NCI-H748 (cell line): Measurements from ENCODE around the gene NAP1L4.

ENCODE experiments used
- DNase-seq: peaks from one replicate; lab custom pipeline; 2025; ENCODE audit not compliant: unreplicated experiment; lab: John Stamatoyannopoulos, UW

The NAP1L4 gene

DNA sequence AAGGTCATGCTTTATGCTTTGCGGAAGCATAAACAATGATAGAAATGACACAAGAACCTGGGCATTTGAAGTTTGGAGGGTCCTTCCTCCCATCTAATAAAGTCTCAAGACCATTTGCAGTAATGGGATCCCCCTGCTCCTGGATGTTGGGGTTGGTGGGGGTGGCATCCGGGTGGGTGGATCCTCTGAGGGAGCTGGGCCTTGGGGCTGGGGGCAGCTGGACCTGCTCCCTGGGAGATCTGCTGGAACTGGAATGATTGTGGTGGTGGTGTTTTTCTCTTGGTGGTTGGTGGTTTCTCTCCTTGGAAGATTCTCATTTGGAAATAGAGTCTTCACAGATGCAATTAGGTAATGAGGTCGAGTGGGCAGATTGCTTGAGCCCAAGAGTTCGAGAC is 2.2 kb upstream of the NAP1L4 start:
- DNase-seq = no peak

DNA sequence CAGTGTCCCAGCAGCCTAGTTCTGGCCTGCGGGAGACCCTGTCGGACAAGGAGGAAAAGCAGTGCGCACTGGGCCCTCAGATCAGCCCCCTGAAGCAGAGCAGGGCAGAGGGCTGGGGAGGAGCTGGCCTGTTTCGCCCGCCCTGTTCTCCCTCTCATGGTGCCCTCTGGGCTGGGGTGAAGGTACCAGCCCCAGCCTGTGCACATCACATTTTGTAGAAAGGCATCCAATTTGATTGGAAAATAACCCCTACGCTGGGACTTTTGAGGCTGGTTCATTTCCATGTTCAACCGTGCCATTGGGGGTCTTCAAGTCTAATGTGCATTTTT is 832 bp upstream of the NAP1L4 start:
- DNase-seq = no peak

DNA sequence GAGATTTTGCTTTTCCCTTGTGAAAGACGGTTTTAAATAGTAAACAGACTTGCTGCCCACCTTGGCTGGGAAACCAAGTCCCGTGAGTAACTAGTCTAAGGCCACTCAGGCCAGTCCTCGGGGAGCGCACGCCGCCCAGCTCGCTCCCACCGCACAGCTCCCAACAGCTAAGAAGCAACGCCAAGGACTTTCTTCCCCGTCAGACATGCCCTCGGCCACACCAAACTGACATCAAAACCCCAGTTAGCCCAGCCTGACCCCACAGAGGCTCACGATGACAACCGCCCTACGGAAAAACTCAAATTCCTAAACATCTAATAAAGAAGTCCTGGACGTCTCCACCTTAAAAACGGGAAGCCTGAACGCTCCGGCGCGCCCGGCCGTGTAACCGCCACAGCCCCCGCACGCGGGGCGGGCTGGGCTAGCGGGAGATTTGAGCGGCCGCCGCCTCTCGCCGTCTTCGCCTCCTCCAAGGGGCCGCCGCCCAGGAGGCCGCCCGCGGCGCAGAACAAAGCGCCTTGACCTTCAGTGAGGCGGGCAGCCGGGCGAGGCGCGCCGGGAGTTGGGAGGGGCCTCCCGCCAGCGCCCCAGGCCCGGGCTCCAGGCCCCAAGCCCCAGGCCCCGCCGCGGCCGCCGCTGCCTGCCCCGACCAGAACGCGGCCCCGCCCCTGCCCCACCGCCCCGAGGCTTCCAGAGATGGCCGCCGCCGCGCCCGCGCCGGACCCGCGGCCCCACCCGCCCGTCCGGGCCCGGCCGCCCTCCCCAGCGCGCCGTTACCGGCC is 486 bp downstream of the NAP1L4 start:
- peak; percentile 77 for DNase-seq

DNA sequence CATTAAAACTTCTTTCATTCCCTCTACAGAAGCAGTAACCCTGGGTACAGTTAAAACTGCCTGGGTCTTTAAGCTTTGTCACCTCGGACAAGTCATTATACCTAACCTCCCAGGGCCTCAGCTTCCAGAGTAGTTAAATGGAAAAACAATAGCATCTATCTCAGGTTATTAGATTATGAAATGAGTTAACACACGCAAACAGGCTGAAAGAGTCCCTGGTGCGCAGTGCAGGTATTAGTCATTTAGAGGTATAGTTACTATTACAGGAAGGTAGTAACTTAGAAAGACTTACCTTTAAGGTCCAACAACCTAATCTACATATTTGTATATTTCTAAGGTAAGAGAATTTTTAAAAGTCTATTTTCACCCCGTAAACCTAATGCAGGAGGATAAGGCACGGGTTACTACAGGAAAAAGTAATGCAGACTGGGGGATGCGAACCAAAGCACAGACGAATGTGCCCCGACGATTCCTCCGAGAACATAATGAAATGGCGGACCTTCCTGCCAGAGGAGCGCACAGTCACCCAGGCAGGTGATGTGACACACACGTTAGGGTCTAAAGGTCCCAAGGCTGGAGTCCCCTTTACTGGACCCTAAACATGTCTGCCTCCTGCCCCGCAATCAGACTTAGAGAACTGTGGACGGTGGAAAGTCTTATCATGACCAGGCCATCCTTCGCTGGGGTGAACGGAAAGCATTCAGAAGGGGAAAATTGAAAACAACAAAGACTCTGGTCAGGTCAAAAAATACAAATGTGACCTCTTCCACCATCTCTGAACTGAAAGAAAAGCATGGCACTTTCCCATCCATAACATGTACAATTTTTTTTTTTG is 1.3 kb downstream of the NAP1L4 start:
- peak; percentile 27 for DNase-seq

DNA sequence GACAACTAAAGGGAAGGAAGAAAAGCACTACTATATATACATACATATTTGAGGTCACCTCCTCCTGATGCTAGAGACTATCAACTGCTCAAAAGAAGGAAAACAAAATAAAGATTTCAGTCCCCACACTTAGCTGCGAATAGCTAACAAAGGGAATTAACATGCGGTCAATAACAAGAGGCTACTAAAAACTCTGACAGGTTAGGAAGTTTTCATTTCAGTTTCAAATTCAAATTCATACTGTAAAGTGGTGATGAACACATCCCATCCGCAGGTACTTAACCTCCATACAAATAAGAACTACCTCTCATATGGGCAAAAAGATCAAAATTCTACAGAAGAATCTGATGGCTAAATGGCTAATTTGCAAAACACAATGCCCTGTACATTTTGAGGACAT is 2.6 kb downstream of the NAP1L4 start:
- DNase-seq = no peak

DNA sequence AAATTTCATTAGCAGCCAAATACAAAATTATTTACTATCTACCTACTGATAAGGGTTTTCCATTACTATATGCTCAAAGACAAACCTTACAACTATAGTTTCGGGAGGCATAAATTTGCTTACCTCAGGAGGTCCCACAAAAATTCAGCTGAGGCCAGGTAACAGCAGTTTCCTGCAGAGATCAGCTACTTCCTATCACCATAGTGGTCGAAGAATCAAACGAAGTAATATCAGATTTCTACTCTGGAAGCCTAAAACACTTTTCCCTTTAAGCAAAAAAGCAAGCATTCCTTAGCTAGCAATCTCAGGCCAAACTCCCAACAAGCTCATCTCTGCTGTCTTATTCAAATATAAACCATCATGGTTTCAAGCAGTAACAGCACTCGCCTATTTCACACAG is 3.1 kb downstream of the NAP1L4 start:
- no peak for DNase-seq

DNA sequence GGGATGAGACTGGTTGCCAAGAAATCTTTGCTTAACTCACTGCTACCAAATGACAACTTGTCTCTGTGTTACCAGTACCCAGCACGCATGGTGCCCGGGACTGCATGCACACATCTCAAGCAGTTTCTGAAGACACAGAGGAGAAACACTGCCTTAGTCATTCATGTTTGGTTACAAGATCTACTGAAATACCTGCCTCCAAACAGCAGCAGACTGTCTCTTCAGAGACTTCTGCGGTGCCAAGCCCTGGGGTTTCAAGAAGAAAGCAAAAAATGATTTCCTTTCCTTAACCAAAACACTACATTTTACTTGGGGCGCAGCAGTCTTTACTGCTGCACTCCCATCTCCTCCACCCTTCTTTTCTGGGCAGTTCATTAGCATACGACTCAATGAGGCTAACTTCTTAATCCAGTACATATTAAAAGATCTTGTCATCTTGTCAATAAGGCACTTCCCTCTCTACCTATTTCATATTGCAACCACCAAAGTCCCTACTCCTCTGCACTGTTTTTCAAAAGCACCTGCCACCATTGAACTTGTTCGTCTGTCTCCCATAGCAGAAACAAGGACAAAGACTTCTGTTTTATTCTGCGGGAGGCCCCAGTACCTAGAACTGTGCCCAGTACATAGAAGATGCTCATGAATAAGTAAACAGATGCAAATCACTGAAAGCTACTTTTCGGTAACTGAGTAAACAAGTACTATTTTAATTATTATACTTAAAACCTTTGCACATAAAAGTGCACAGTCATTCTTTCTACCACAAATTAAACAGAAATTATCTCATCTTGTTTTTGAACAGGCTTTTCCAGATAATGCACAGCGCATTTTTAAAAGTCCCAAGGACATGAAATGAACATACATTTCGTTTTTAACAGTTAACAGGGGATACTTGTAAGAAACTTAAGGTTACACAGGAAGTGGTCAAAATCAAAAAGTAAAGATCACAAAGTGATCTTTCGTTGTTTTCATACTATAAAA is 4.0 kb downstream of the NAP1L4 start:
- no peak for DNase-seq

DNA sequence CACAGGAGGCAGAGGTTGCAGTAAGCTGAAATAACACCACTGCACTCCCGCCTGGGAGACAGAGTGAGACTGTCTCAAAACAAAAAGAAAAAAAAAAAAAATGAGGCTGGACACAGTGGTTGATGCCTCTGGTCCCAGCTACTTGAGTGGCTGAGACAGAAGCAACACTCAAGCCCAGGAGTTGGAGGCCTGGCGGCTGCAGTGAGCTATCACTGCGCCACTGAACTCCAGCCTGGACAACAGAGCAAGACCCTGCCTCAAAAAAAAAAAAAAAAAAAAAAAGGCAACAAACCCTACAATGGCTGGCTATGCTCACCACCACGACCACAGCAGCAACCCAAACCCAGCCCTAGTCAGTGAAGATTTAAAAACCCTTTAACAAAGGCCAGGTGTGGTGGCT is 8.2 kb downstream of the NAP1L4 start:
- DNase-seq = no peak

DNA sequence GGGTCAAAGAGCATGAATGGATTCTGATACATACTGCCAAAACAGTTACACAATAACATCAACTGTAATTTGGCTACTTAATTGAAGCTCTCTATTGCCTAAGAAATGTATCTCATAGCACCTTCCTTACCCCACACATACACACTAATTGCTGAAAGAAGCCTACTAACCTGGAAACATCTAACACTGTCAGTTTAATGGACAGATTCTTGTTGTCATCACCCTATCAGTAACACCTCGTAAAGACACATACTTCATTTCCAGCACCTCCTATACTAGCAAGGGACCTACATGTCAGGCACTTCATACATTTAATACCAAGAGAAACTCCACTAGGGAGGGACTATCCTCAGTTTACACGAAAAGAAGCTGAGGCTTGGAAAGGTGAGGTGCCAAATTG is 9.9 kb downstream of the NAP1L4 start:
- DNase-seq = no peak

DNA sequence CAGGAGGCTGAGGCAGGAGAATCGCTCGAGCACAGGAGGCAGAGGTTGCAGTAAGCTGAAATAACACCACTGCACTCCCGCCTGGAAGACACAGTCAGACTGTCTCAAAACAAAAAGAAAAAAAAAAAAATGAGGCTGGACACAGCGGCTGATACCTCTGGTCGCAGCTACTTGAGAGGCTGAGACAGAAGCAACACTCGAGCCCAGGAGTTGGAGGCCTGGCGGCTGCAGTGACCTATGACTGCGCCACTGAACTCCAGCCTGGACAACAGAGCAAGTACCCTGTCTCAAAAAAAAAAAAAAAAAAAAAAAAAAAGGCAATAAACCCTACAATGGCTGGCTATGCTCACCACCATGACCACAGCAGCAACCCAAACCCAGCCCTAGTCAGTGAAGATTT is 11.0 kb downstream of the NAP1L4 start:
- DNase-seq = no peak

DNA sequence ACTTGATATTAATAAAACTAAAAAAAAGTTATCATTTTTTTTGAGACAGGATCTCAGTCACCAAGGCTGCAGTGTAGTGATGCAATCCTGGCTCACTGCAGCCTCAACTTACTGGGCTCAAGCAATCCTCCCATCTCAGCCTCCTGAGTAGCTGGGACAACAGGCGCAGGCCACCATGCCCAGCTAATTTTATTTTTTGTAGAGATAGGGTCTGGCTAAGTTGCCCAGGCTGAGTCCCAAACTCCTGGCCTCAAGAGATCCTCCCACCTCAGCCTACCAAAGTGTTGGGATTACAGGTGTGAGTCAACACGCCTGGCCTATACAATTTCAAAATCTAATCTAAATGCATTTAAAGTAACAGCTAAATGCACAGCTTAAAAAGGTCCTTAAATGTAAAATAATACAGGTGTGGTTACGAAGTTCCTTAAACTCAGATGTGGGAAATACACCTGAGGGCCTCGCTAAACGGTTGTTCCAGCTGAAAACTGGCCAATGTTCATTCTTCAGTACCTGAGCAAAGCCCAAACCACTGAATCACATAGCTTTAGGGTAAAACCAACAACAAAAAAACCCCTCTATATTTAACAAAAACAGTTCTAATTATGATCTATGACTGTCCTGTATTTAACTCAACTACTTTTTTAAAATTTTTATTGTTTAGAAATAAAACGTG is 11.8 kb downstream of the NAP1L4 start:
- no peak for DNase-seq

DNA sequence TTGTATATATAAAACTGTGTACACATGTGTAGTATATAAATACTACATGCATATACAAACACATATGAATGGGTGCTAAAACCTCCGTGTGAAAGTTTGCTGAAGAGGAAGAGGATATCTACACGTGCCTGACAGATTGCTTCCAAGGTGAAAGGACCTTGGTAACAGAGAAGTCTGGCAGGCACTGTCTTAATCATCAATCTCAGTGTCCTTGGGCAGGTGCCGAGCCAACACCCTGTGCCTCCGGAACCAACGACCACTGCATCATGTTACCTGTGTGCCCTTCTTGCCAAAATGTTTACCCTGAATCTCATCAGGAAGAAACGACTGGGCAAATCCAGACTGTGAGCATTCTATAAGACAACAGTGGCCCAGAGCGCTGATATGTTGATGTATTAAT is 15.0 kb downstream of the NAP1L4 start:
- no peak for DNase-seq

DNA sequence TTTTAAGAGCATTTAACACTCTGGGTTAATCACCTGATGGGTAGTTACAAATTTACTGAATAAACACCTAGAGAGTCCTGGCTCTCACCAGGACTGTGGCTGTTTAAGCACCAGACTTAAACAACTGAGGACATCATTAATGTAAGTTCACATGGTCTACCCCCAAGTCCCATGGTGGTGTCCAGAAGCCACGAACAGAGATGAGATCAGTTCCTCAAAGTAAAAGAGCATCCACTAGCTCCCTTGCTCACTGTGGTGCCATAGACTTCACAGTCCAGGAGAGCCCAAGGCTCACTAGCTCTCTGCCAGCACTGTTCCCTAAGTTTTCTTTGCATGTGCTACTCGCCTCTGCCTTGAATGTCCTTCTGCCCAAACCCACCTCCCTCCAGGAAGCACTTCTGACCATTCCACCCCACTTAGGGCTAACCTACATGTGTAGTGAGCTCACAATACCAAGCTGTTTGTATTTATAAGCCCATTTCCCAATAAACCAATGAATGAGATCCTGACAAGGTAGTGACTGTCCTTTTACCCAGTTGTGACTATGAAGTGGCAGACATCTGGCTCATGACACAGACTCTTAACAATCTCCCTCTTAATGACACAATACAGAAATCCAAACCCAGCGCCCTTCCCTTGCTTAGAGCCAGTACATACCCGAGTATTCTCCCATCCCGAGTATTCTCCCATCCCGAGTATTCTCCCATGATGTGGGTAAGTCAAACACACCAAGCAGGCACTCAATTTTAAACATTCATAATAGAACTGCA is 15.7 kb downstream of the NAP1L4 start:
- DNase-seq = no peak

DNA sequence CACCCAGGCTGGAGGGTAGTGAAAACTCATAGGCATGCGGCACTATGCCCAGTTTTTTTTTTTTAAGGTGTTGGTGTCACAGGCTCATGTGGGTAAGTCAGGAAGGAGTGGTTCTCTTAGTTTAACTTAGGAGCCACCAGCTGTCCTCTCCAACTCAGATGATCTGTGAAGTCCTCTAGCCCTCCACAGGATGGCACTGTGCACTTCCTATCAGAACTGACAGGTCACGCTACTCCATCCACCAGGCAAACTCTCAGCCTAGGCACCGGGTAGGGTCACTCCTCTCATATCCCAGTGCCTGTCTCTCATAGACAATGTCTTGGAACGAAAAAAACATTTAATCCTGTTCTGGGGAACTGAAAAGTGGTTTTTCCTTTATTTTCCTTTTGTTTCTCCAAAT is 16.5 kb downstream of the NAP1L4 start:
- peak; percentile 3 for DNase-seq

DNA sequence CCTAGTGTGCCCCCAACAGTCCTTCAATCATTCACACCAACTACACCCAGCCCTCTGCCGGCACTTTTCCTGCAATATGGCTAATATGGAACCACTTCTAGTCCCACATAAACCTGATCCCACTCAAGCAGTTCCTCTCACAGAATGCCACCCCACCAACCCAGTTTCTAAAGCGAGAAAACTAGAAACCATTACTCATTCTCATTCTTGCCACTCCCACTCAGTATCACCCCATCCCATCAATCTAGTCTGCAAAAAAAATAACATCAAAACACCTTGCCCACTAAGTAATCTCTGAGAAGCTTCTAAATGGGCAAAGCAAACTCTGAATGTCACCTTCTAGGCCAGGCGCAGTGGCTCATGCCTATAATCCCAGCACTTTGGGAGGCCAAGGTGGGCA is 17.9 kb downstream of the NAP1L4 start:
- DNase-seq = no peak

DNA sequence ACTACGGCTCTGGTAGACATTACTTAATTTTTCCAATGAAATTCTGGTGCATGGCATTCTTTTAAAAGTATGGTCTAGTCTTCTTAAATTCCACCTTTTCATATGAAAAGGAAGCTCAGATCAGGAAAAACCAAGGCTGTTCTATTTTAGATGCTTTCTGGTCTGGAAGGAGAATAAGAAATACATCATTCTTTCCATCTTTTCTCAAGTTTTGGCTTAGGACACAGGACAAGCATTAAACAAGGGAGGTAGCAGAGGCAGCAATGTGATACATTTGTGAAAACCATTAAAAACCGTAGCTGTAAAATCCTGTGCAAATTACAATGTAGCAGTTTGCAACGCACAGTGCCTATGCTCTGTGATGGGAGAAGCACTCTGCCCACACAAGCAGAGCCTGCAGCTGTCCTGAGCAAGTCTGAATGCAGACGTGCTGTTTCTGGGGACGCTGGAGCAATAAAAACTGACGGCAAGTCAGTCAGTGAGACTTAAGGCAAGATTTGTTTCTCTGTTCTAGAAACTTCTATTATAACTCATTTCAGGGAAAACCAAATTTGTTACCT is 23.7 kb downstream of the NAP1L4 start:
- no peak for DNase-seq

DNA sequence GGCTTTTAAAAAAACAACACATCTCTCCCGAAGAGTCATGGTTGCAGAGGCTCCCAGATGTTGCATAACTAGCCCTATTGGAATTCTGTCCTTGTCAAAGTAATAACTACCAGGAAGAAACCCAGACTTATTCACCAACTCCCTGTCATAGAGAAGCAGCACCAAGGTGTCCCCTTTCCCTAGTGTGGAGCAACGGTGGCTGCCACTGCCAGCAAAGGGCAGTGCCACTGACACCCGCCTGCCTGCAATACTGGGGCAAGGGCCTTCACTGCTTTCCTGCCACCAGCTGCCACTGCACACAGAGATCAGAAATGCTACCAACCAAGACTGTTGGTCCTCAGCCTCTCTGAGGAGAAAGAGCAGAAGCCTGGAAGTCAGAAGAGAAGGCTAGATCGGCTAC is 27.3 kb downstream of the NAP1L4 start:
- DNase-seq = no peak

DNA sequence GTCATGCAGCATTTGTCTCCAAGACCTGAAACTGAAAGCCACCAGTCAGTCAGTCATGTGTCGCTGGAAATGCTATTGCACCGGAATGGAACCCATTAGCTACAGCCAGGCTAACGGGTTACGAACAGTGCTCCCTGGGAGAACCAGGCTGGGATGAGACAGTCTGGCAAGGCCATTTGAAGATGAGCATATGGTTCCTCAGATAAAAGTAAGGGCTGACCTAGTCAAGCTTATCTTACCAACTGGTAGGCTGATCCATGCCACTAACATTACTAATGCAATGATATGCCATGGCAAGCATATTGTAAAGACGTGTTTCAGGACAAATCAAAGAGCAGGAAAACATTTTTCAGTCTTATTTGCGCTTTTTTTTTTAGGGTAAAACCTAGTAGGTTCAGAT is 28.4 kb downstream of the NAP1L4 start:
- DNase-seq = no peak

DNA sequence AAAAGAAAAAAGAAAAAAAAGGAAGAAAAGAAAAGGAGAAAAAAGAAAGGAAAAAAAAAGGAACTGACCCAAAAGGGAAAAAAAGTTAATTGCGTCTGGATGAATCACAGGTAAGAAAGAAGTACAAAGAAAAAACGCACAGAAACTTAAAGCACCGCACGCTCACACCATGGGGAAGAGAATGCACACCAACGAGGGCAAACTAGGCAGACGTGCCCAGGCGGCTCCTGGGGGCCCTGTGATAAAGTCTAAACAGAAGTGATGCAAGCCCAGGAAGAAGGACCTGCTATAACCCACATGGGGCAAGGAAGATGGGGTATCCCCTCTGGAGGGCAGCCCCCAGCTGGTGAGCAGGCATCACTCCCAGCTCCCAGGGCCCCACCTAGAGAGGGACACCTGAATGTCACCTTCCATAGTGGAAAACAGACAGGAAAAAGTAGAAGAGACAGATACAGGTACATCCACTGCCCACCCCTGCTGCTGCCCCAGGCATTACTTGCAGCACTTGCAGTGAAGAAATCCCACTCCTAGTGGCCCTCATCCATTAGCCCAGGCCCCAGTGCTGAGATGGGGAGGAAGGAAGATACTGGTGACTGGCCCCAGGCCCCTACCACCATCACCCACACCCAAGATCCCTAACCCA is 28.9 kb downstream of the NAP1L4 start:
- no peak for DNase-seq
